ENCODE measurements around the gene ADIPOQ. TPM values are rescaled to one million over a fixed set of nuclear protein-coding genes. Genes with fewer than 3 reads are reported as not detected.

The ADIPOQ gene
- polyA plus RNA-seq, 1 of the 3 experiments (the other 2 are of a cell fraction): not detected

GRCh38 chr3:186823386-186823785 lies 19.1 kb upstream of the ADIPOQ start:
- CTCF ChIA-PET: interaction anchor here (0.7 to 9.2 kb wide), 3 partner anchors 18 to 215 kb away, joined by 3 to 119 read pairs (median 3); partner anchors contain the start of gene AHSG
- Histone ChIP-seq H3K27me3 (ENCODE audit: insufficient read depth) (peaks cover 7% of the 10 kb centered on the region; the same call in 1 of the 2 replicates), H2AFZ (ENCODE audit: low read depth) (no peak overlapping the region), H3K4me1 (ENCODE audit: control insufficient read depth in 1 of 2, insufficient read depth in 2 of 2, low read depth in 1 of 2, low read length in 1 of 2) (peaks cover 0 to 5% of the 10 kb centered on the region in 2 experiments; a peak in 1 of 4 replicates), H3K9me3 (no peaks in the 10 kb centered on the region), H3K36me3 (replicated peaks in 1 of 2; ENCODE audit: control insufficient read depth in 1 of 2, insufficient read depth in 2 of 2, low read length in 1 of 2) (no peaks in the 10 kb centered on the region), H3K9me2 (no peaks in the 10 kb centered on the region), H3K9ac (no peak overlapping the region), H3K79me2 (ENCODE audit: insufficient read depth) (no peaks in the 10 kb centered on the region), H4K20me1 (ENCODE audit: insufficient read depth) (no peaks in the 10 kb centered on the region), H3K27ac (ENCODE audit: low read depth in 2 of 2, low read length in 1 of 2) (no peak overlapping the region), H3K4me2 (no peak overlapping the region), H3K4me3 (ENCODE audit: low read depth in 2 of 2, low read length in 1 of 2) (no peak overlapping the region), H3F3A (replicated peaks; ENCODE audit: insufficient read depth) (peaks cover 13% of the 10 kb centered on the region)
- TF ChIP-seq, protein P1, sequence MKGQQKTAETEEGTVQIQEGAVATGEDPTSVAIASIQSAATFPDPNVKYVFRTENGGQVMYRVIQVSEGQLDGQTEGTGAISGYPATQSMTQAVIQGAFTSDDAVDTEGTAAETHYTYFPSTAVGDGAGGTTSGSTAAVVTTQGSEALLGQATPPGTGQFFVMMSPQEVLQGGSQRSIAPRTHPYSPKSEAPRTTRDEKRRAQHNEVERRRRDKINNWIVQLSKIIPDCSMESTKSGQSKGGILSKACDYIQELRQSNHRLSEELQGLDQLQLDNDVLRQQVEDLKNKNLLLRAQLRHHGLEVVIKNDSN (IDR thresholded peaks at IDR 0.05; ENCODE audit: borderline replicate concordance, low read depth): no peak
- TF ChIP-seq, protein P2, sequence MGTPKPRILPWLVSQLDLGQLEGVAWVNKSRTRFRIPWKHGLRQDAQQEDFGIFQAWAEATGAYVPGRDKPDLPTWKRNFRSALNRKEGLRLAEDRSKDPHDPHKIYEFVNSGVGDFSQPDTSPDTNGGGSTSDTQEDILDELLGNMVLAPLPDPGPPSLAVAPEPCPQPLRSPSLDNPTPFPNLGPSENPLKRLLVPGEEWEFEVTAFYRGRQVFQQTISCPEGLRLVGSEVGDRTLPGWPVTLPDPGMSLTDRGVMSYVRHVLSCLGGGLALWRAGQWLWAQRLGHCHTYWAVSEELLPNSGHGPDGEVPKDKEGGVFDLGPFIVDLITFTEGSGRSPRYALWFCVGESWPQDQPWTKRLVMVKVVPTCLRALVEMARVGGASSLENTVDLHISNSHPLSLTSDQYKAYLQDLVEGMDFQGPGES (IDR thresholded peaks at IDR 0.05; ENCODE audit: low read depth, low read length): no peak
- no peak for TF ChIP-seq EZH2phosphoT487 (IDR thresholded peaks at IDR 0.05; ENCODE audit: borderline replicate concordance, low read depth)
- TF ChIP-seq, protein P3, sequence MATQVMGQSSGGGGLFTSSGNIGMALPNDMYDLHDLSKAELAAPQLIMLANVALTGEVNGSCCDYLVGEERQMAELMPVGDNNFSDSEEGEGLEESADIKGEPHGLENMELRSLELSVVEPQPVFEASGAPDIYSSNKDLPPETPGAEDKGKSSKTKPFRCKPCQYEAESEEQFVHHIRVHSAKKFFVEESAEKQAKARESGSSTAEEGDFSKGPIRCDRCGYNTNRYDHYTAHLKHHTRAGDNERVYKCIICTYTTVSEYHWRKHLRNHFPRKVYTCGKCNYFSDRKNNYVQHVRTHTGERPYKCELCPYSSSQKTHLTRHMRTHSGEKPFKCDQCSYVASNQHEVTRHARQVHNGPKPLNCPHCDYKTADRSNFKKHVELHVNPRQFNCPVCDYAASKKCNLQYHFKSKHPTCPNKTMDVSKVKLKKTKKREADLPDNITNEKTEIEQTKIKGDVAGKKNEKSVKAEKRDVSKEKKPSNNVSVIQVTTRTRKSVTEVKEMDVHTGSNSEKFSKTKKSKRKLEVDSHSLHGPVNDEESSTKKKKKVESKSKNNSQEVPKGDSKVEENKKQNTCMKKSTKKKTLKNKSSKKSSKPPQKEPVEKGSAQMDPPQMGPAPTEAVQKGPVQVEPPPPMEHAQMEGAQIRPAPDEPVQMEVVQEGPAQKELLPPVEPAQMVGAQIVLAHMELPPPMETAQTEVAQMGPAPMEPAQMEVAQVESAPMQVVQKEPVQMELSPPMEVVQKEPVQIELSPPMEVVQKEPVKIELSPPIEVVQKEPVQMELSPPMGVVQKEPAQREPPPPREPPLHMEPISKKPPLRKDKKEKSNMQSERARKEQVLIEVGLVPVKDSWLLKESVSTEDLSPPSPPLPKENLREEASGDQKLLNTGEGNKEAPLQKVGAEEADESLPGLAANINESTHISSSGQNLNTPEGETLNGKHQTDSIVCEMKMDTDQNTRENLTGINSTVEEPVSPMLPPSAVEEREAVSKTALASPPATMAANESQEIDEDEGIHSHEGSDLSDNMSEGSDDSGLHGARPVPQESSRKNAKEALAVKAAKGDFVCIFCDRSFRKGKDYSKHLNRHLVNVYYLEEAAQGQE (IDR thresholded peaks at IDR 0.05; ENCODE audit: low read depth, low read length): no peak
- TF ChIP-seq, protein P4, sequence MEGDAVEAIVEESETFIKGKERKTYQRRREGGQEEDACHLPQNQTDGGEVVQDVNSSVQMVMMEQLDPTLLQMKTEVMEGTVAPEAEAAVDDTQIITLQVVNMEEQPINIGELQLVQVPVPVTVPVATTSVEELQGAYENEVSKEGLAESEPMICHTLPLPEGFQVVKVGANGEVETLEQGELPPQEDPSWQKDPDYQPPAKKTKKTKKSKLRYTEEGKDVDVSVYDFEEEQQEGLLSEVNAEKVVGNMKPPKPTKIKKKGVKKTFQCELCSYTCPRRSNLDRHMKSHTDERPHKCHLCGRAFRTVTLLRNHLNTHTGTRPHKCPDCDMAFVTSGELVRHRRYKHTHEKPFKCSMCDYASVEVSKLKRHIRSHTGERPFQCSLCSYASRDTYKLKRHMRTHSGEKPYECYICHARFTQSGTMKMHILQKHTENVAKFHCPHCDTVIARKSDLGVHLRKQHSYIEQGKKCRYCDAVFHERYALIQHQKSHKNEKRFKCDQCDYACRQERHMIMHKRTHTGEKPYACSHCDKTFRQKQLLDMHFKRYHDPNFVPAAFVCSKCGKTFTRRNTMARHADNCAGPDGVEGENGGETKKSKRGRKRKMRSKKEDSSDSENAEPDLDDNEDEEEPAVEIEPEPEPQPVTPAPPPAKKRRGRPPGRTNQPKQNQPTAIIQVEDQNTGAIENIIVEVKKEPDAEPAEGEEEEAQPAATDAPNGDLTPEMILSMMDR (IDR thresholded peaks at IDR 0.05): no peak
- POLR2A ChIA-PET: interaction anchor here (0.7 kb wide), 1 partner anchor 25 kb away, joined by 3 read pairs; no protein-coding TSS in a partner anchor
- WGBS (ENCODE audit: low lambda C conversion rate): 83% methylated on average over 2 of the region's 2 CpGs
- no peak for DNase-seq
